GM12864 (cell line): ENCODE measurements around the gene CHRNA9.

Source experiments
- DNase-seq: peaks from one replicate; pipeline ENCODE4 v3.0.0-alpha.2; 2011; ENCODE audit warnings: low read depth
- H3K4me3 ChIP-seq: 2 replicates; pipeline ENCODE4 v1.5.1; 2011; ENCODE audit warnings: mild to moderate bottlenecking, low read depth, low read length, control low read depth
- TF ChIP-seq, protein P1 (sequence below): IDR thresholded peaks from 2 replicates; pipeline ENCODE4 v1.5.1; 2011; ENCODE audit warnings: low read depth, mild to moderate bottlenecking, moderate library complexity, low read length, control low read depth, inconsistent platforms; ENCODE audit errors: missing control alignments

Gene CHRNA9

DNA sequence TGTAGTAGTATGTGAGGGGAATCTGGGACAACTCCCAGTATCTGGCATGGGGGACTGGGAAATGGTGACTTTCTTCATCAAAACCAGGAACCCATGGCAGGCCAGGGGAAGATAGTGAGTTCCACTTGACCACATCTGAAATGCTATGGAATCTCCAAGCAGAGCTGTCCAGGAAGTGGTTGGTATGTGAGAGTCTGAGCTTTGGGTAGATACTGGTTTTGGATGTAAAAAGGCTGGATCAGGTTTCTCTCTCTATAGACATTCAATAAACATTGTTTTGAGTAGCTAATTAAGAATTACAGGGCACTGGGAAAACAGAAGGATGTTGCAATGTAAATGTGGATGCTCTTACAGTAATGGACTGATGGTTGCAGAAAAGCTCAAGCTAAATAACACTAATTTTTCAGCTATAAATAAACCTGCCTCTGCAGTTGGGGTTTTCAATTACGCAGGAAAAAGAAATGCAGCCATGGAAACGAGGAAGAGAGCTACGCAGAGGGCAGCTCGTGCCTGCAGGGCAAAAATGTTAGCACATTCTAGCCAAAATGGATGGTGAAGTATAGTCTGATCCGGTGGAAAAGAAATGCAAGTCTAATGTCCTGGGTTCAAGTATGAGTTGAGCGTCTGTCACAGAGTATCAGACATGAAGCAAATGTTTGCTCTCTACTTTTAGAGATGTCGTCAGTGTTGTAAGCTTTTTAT, 13.4 kb upstream of the CHRNA9 start:
- TF ChIP-seq, protein P1, sequence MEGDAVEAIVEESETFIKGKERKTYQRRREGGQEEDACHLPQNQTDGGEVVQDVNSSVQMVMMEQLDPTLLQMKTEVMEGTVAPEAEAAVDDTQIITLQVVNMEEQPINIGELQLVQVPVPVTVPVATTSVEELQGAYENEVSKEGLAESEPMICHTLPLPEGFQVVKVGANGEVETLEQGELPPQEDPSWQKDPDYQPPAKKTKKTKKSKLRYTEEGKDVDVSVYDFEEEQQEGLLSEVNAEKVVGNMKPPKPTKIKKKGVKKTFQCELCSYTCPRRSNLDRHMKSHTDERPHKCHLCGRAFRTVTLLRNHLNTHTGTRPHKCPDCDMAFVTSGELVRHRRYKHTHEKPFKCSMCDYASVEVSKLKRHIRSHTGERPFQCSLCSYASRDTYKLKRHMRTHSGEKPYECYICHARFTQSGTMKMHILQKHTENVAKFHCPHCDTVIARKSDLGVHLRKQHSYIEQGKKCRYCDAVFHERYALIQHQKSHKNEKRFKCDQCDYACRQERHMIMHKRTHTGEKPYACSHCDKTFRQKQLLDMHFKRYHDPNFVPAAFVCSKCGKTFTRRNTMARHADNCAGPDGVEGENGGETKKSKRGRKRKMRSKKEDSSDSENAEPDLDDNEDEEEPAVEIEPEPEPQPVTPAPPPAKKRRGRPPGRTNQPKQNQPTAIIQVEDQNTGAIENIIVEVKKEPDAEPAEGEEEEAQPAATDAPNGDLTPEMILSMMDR: no peak
- H3K4me3 ChIP-seq: no peak overlapping the region
- DNase-seq: no peak

DNA sequence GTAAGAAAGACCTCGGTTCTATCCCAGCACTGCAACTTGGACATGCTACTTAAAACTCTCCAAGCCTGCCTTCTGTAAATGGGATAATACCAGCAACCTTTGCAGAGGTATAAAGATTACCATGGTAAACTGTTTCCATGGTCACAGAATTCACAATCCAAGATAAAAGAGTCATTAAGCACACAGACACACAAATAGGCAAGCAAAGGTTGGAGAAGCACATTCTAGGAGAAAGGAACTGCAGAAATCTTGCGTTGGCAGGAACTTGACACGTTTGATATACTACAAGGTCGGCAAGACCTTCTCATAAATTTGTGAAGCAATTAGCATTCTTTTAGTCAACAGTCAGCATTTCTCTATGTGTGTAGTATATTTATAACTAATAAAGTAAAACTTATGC, 12.3 kb upstream of the CHRNA9 start:
- TF ChIP-seq, protein P1: no peak
- DNase-seq: no peak

DNA sequence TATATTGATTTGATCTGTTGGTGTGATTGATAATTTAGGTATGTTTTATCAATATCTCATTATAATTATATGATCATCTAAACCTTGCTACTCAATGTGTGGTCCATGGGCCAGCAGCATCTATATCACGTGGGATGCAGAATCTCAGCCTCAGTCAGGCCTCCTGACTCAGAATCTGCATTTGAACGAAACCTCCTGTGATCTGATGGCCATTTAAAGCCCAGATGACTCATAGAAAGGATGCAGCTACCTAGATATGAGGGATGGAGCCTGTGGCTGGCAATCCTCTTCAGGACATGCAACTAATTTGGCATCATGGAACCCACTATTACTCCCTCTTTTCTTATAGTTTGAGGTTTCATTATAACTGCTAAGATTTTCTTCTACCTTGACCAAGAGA, 11.3 kb upstream of the CHRNA9 start:
- TF ChIP-seq, protein P1: no peak
- DNase-seq: no peak
- no peak overlapping the region for H3K4me3 ChIP-seq

More for the DNA sequence above, 12.3 kb upstream of the CHRNA9 start:
- no peak overlapping the region for H3K4me3 ChIP-seq

DNA sequence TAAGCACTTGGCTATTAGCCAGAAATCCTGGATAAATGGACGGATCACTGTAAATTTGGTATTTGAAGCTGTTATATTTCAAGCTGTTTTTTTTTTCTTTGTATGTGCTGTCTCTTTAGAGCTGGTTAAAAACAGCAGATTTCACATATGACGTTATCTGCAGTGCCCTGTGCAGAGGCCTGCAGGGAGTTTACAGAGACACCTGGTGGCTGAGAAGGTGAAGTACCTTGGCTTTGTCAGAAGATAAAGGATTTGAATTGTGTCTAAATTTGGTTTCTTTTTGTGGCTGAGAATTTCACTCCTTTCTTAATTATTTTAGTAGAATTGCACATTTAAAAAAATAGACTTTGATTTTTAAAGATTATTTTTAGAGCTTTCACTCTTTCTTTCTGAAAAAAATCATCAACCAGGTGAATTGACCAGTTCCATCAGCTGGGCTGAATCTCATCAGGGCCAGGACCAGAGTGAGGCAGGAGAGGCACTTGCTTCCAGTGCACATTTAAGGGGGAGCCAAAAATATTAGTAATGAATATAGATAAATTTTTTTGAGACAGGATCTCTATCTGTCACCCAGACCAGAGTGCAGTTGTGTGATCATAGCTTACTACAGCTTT, 9.6 kb upstream of the CHRNA9 start:
- H3K4me3 ChIP-seq: no peak overlapping the region
- TF ChIP-seq, protein P1: peak; percentile 81
- no peak for DNase-seq

DNA sequence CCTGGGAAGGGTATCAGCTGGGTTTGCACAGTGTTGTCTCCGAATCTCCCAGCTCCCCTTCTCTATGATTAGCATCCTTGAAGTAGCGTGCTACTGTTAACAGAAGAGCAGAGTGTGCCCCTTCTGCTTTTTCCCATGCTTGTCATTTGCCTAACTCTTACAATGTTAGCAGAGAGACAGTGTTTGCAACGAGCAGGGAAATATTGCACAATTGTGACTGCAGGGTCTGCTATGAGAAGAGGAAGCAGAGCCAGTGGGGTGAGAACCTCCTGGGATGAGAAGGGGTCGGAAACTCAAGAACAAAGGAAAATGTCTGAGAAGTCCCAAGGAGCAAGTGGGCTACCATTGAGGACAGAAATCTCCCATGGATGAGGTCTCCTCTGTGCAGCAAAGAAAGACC, 7.8 kb upstream of the CHRNA9 start:
- TF ChIP-seq, protein P1: no peak
- DNase-seq: no peak
- no peak overlapping the region for H3K4me3 ChIP-seq

DNA sequence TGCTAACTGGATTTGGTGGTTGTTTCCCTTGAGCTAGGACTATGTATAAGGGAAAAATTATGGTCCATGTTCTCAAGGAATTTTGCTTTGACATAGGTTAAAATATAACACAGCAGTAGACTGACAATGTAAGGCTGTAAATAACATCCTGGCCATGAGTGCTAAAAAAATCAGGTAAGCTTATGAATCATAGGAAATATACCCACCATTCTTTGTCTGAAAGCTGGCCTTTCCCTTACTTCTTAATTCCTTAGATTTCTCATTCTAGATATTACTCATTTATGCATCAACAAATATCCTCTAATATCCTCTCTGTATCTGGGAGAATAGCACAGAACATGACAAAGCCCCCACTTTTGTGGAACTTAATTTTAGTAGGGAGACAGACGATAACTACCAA, 6.8 kb upstream of the CHRNA9 start:
- TF ChIP-seq, protein P1: no peak
- no peak overlapping the region for H3K4me3 ChIP-seq
- no peak for DNase-seq

DNA sequence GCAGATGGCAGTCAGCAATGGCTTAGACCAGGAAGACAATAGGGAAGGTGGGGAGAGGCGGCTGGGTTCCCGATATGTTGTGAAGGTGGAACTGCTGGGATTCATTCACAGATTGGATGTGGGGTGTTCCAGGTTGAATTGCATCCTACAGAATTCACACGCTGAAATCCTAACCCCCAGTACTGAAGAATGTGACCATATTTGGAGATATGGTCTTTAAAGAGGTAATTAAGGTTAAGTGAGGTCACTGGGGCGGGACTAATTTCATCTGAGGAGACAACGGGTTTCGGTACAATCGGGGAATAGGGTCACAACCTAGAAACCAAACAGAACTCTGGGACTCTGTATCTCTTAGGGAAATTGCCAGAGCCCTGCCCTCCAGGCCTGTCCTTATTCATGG, 5.3 kb upstream of the CHRNA9 start:
- TF ChIP-seq, protein P1: no peak
- no peak for DNase-seq
- H3K4me3 ChIP-seq: no peak overlapping the region
